Measurements from ENCODE around the gene AQP10. TPM values are rescaled to one million over a fixed set of nuclear protein-coding genes. Genes with fewer than 3 reads are reported as not detected.
A peak's percentile ranks its signal among the peaks of the same experiment; 100 is the strongest.
"Not testable (repeated sequence)": the region's sequence is repeated elsewhere in the genome, so short reads cannot be mapped to it uniquely, and the experiment has no call there.

The AQP10 gene
- total RNA-seq, 1 donor from 2014 or later, result not detected

GRCh38 chr1:154307670-154308270 is 13.1 kb upstream of the AQP10 start:
- H3K4me3 Mint-ChIP-seq (ENCODE audit: low read depth); H3K36me3 Mint-ChIP-seq (ENCODE audit: low read depth); intact Hi-C loops (cut with micrococcal nuclease); H3K9me3 Mint-ChIP-seq; H3K27me3 Mint-ChIP-seq (ENCODE audit: low read depth): not testable (repeated sequence)
- Mint-ChIP-seq H3K4me1 (ENCODE audit: low read depth) (peaks cover 24% of the 10 kb centered on the region), H3K27ac (peak overlapping the region; percentile 7)
- DNase-seq (ENCODE audit: low spot score), result peak; percentile 16

GRCh38 chr1:154309136-154309535 is 11.8 kb upstream of the AQP10 start:
- H3K36me3 Mint-ChIP-seq (ENCODE audit: low read depth); H3K27me3 Mint-ChIP-seq (ENCODE audit: low read depth); H3K4me3 Mint-ChIP-seq (ENCODE audit: low read depth); intact Hi-C loops (cut with micrococcal nuclease); H3K27ac Mint-ChIP-seq; DNase-seq (ENCODE audit: low spot score); H3K9me3 Mint-ChIP-seq: not testable (repeated sequence)
- H3K4me1 Mint-ChIP-seq (ENCODE audit: low read depth), result peaks cover 24% of the 10 kb centered on the region

- DNase-seq (ENCODE audit: low spot score); H3K27me3 Mint-ChIP-seq (ENCODE audit: low read depth); intact Hi-C loops (cut with micrococcal nuclease); H3K4me3 Mint-ChIP-seq (ENCODE audit: low read depth); H3K36me3 Mint-ChIP-seq (ENCODE audit: low read depth); H3K27ac Mint-ChIP-seq: not testable (repeated sequence)
- Mint-ChIP-seq H3K4me1 (ENCODE audit: low read depth) (peaks cover 10% of the 10 kb centered on the region), H3K9me3 (peaks cover 17% of the 10 kb centered on the region)
Observed at GRCh38 chr1:154312229-154313065, 8.4 kb upstream of the AQP10 start.

- intact Hi-C loops (cut with micrococcal nuclease), result no loop called here
- no peak for DNase-seq (ENCODE audit: low spot score)
- peaks cover 1% of the 10 kb centered on the region for H3K27me3 Mint-ChIP-seq (ENCODE audit: low read depth)
- peaks cover 5% of the 10 kb centered on the region for H3K4me1 Mint-ChIP-seq (ENCODE audit: low read depth)
- H3K36me3 Mint-ChIP-seq (ENCODE audit: low read depth), result no peaks in the 10 kb centered on the region
- H3K4me3 Mint-ChIP-seq (ENCODE audit: low read depth), result no peak overlapping the region
- peaks cover 20% of the 10 kb centered on the region for H3K9me3 Mint-ChIP-seq
- no peak overlapping the region for H3K27ac Mint-ChIP-seq
Observed at GRCh38 chr1:154313066-154313356, 7.9 kb upstream of the AQP10 start.

GRCh38 chr1:154314226-154314625 is 6.7 kb upstream of the AQP10 start:
- H3K36me3 Mint-ChIP-seq (ENCODE audit: low read depth); intact Hi-C loops (cut with micrococcal nuclease); H3K27me3 Mint-ChIP-seq (ENCODE audit: low read depth); H3K27ac Mint-ChIP-seq; H3K4me1 Mint-ChIP-seq (ENCODE audit: low read depth); H3K4me3 Mint-ChIP-seq (ENCODE audit: low read depth); DNase-seq (ENCODE audit: low spot score): not testable (repeated sequence)
- peaks cover 20% of the 10 kb centered on the region for H3K9me3 Mint-ChIP-seq

GRCh38 chr1:154316704-154317103 is 4.2 kb upstream of the AQP10 start:
- Mint-ChIP-seq H3K27me3 (ENCODE audit: low read depth) (peaks cover 9% of the 10 kb centered on the region), H3K9me3 (peaks cover 20% of the 10 kb centered on the region), H3K36me3 (ENCODE audit: low read depth) (no peaks in the 10 kb centered on the region), H3K27ac (no peak overlapping the region), H3K4me1 (ENCODE audit: low read depth) (no peaks in the 10 kb centered on the region), H3K4me3 (ENCODE audit: low read depth) (no peak overlapping the region)
- DNase-seq (ENCODE audit: low spot score), result no peak
- intact Hi-C loops (cut with micrococcal nuclease), result no loop called here

GRCh38 chr1:154318386-154318785 is 2.5 kb upstream of the AQP10 start:
- no peak overlapping the region for H3K4me3 Mint-ChIP-seq (ENCODE audit: low read depth)
- H3K4me1 Mint-ChIP-seq (ENCODE audit: low read depth), result no peaks in the 10 kb centered on the region
- peaks cover 20% of the 10 kb centered on the region for H3K9me3 Mint-ChIP-seq
- no peak for DNase-seq (ENCODE audit: low spot score)
- intact Hi-C loops (cut with micrococcal nuclease), result no loop called here
- no peak overlapping the region for H3K27ac Mint-ChIP-seq
- H3K27me3 Mint-ChIP-seq (ENCODE audit: low read depth), result peaks cover 18% of the 10 kb centered on the region
- H3K36me3 Mint-ChIP-seq (ENCODE audit: low read depth), result no peaks in the 10 kb centered on the region

GRCh38 chr1:154321609-154321934 is 679 bp downstream of the AQP10 start:
- not testable (repeated sequence) for DNase-seq (ENCODE audit: low spot score); H3K4me3 Mint-ChIP-seq (ENCODE audit: low read depth); H3K4me1 Mint-ChIP-seq (ENCODE audit: low read depth); H3K27ac Mint-ChIP-seq; H3K36me3 Mint-ChIP-seq (ENCODE audit: low read depth)
- Mint-ChIP-seq H3K27me3 (ENCODE audit: low read depth) (peaks cover 23% of the 10 kb centered on the region), H3K9me3 (peaks cover 16% of the 10 kb centered on the region)
- intact Hi-C loops (cut with micrococcal nuclease), result loop anchor here (10.0 kb wide), 1 partner anchor 633 kb away; the partner anchor contains the start of gene PBXIP1

- no peak overlapping the region for H3K27ac Mint-ChIP-seq
- no peak overlapping the region for H3K4me3 Mint-ChIP-seq (ENCODE audit: low read depth)
- intact Hi-C loops (cut with micrococcal nuclease), result loop anchor here (10.0 kb wide), 1 partner anchor 631 kb away; the partner anchor contains the start of gene PBXIP1
- peaks cover 23% of the 10 kb centered on the region for H3K4me1 Mint-ChIP-seq (ENCODE audit: low read depth)
- H3K36me3 Mint-ChIP-seq (ENCODE audit: low read depth), result no peaks in the 10 kb centered on the region
- peaks cover 18% of the 10 kb centered on the region for H3K27me3 Mint-ChIP-seq (ENCODE audit: low read depth)
- no peaks in the 10 kb centered on the region for H3K9me3 Mint-ChIP-seq
- no peak for DNase-seq (ENCODE audit: low spot score)
Observed at GRCh38 chr1:154323493-154323892, 2.6 kb downstream of the AQP10 start.

GRCh38 chr1:154324241-154324640 is 3.3 kb downstream of the AQP10 start:
- Mint-ChIP-seq H3K4me1 (ENCODE audit: low read depth) (peaks cover 26% of the 10 kb centered on the region), H3K36me3 (ENCODE audit: low read depth) (no peaks in the 10 kb centered on the region), H3K9me3 (no peaks in the 10 kb centered on the region), H3K27ac (no peak overlapping the region), H3K27me3 (ENCODE audit: low read depth) (peaks cover 18% of the 10 kb centered on the region), H3K4me3 (ENCODE audit: low read depth) (peak overlapping the region; percentile 95)
- intact Hi-C loops (cut with micrococcal nuclease), result loop anchor here (1.0 to 10.0 kb wide), 3 partner anchors 29 to 631 kb away; partner anchors contain the start of genes HAX1 and PBXIP1
- no peak for DNase-seq (ENCODE audit: low spot score)

GRCh38 chr1:154324669-154325582 is 4.0 kb downstream of the AQP10 start, which contains the start of gene ATP8B2:
ATP8B2 (plus strand) TSS chr1:154325525; CDS start chr1:154328142, 2,617 bp downstream.
- Mint-ChIP-seq H3K9me3 (no peaks in the 10 kb centered on the region), H3K36me3 (ENCODE audit: low read depth) (peaks cover 3% of the 10 kb centered on the region), H3K4me3 (ENCODE audit: low read depth) (peak within 1 kb of the TSS; percentile 95), H3K4me1 (ENCODE audit: low read depth) (peaks cover 33% of the 10 kb centered on the region), H3K27me3 (ENCODE audit: low read depth) (peaks cover 18% of the 10 kb centered on the region), H3K27ac (peak within 1 kb of the TSS; percentile 89)
- DNase-seq (ENCODE audit: low spot score), result peak; percentile 77
- intact Hi-C loops (cut with micrococcal nuclease), result loop anchor here (1.0 to 10.0 kb wide), 5 partner anchors 28 to 630 kb away; partner anchors contain the start of genes HAX1, PBXIP1 and UBE2Q1
